Cerebellar cortex (tissue), 1 donor: Measurements from ENCODE around the gene PPP2R2B.

ENCODE experiments used
- DNase-seq: peaks from one replicate; pipeline ENCODE4 v3.0.0-alpha.2; 2015; ENCODE audit warnings: low spot score

PPP2R2B gene

DNA sequence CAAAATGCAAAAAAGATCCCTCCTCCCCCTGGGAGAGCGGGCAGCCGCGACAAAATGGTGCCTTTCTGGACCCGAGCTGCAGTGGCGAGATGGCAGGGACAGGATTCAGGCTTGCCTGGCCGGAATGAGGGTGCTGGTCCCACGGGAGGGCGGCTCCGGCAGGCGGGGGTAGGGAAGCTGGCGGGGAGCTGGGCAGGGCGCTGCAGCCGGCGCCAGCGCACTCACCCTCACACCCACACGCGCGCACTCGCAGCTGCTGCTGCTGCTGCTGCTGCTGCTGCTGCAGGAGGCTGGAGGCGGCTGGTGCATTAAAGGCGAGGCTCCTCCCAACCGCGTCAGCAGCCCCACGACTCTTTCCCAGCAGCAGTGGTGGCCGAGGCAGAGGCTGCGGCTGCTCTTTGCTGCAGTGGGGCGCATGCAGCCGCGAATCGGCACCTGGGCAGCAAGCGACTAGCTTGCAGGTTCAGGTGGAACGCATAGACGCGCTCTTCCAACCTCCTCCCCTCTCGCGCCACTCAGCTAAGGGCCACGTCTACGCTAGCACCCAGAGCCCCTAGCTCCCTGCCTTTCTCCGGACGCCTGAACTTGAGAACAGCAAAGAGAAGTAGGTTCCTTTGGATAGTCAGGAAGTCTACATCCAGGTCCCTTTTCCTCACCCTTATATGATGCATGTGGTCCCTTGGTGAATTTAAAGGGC lies at the start of gene PPP2R2B:
Gene PPP2R2B, minus strand, starts transcription at position 282 of the 697 bp plus-strand sequence.
- DNase-seq: peak; percentile 34

DNA sequence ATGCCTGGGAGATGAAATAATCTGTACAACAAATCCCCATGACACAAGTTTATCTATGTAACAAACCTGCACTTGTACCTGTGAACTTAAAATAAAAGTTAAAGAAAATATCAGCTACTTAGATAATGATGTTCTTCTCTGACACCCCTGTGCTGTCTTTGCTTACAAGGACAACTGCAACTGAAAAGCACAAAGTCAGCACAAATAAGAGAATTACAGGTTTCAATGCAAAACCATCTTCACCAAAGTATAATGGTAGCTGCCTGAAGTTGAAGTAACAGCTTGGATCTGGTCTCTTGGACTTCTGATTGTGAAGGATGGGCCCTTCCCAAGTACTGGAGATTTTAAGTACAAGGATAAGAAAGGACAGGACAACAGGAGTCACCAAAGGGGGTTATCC lies 45.6 kb upstream of the PPP2R2B start:
- DNase-seq: no peak

DNA sequence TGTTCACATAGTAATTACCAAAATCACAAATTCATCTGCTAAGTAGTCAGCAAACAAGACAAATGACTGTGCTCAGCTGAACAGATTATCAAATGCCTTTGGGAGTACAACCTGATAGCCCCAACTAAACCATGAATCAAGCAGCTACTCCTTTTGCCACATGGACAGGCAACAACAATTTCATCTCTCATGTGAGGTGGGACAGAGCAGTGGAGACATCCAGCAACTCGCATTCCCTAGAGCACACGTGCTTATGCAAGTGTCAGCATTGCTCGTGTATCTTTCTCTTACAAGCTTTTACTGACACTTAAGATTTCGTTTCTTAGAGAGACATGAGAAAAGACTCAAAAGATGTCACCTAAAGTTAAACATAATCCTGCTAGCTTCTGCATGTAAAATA lies 42.7 kb upstream of the PPP2R2B start:
- DNase-seq: no peak

DNA sequence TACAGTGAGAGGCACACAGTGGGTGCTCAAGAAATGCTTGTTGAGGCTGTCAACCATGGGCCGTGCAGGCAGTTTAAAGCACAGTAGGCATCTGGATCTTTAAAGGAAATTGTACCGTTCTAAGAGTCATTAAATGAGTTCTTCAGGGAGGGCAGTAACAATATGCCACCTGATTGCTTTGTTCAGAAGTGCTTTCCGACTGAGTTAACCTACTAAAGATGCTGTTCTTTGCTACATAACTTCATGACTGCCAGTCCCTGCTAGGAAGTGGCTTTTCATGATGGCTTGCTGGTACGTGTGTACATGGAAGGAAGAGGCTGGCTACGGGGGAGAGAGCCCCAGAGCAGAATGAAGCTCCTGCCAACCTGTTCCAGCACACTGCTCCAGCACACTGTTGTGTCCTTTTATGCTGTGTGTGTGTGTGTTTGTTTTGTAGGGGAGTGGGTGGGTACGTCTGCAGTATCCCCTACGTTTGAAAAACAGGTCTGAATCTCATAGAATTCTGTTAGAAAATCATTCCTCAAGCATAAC lies 41.9 kb upstream of the PPP2R2B start:
- DNase-seq: no peak

DNA sequence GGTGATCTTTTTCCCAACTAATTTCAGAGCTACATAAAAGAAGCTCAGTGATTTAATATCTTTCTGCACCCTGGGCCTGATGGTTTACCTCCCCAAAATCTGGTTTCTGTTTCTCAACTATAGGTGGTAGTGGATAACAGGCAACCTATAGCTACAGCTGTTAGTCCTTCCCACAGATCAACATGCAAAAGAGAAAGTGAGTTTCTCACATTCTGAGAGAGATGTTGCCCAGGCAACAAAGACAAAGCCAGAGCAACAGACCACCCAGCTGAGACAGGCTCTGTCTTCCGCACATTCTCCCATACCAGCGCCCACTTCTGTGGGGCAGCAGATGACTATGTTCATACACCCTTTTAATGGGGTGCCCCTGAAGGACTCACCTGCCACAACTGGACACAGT lies 40.7 kb upstream of the PPP2R2B start:
- DNase-seq: no peak

DNA sequence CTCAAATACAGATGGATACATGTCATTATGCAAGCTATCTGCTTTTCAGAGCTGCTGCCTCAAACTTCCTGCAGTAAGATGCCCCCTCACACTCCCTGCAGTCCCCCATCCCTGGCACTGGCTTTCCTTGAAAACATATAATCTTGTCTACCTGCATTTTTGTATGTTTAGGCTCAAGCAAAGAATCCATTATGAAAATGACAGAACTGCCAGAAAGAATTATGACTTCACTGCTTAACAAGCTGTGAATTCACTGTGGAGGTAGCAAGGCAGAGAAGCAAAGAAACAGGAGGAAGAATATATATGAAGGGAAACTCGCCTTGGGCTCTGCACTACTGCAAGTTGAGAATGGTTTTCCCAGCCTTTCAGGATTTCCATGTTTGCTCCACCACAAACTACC lies 39.4 kb upstream of the PPP2R2B start:
- no peak for DNase-seq

DNA sequence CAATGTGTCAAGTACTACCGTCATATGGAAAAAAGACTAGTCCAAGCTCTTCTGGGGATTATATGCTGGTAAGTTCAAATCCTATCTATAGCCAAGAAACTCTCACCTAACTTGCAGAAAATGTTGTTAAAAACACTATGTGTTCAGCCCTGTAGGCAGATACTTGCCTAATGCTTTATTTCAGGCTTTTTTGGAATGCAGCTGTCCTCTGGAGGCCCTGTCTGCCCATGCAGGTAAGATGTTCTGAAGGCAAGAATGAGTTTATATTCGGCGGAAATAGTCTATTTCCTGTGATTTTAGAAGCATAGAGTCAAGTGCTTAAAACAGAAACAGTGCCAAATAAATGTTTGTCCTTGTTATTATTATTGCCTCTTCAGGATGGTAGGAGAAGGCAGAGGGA lies 34.3 kb upstream of the PPP2R2B start:
- no peak for DNase-seq

DNA sequence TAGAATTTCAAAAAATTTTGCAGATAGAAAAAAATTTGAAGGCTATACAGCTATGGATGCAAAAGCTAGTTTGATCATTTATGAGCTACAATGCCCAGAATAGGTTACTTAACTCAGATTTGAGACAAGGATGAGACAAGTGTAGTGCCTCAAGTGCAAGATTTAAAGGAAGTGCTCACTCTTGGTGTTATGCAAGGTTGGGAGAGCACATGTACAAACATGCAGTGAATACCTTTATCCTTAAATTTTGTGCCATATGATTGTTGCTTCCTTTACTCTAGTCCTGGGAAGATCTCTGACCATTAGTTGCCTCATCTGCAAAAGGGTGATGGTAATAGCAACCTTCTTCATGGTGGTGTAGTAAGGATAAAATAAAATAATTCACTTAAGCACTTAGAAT lies 31.7 kb upstream of the PPP2R2B start:
- no peak for DNase-seq

DNA sequence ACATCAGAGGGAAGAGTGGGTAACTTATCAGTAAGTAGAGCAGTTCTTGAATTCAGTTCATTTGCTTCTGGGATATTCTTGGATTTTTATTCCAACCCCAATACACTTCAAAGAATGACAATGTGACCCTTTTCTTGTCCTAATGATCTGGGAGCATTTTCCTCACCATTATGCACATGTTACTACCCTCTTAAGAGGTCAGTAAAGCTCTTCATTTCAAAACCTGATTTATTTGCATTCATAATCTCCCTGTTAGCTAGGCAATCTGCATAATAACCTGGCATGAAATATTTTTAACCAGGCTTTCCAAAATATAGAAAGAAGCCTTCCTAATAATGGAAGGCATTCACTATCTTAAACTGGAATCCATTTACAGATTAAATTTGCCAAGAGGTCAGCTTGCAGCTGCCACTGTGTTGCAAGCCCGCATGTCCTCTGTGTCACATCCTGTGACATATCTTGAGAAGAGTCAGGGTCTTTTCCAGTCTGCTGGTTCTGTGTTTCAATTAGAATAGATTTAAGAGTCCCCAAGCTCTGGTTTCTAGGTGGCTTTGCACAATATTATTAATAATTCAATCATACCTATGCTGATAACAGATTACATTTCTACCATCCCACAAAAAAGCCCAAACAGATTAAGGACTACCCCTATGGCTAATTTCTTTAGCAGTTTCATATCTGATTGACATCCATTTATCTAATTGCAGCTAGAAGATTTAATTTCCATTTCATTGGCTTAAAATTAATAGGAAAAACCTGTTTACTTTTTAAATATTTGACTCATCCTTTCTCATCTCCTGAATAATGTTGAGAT lies 30.9 kb upstream of the PPP2R2B start:
- no peak for DNase-seq

DNA sequence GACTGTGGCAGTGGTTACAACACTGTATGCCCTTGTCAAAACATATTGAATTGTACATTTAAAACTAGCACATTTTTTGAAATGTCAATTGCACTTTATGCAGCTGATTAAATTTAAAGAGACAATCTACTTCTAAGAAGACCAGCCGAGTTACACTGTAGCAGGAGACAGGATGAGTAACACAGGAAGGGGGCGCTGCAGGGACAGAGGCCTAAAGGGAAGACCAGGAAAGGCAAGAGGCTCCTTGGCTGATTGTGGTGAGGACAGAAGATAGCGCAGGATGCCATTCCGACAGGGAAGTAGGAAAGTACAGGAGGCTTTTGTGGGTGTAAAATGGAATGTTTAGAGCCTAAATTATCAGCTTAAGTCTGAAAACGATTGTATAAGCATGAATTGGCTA lies 28.2 kb upstream of the PPP2R2B start:
- peak; percentile 4 for DNase-seq

DNA sequence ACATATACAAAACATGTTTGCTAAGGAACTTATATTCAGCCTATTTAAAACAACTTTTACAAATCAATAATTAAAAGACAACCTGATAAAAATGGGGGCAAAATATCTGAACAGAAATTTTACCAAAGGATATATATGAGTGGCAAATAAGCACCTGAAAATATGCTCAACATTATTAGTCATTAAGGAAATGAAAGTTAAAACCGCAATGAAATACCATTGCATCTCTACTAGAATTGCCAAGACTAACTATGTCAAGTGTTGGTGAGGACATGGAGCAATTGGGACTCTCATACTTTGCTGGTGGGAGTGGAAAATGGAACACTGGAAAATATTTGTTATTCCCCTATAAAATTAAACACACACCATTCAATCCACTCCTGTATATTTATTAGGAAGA lies 26.3 kb upstream of the PPP2R2B start:
- DNase-seq: no peak

DNA sequence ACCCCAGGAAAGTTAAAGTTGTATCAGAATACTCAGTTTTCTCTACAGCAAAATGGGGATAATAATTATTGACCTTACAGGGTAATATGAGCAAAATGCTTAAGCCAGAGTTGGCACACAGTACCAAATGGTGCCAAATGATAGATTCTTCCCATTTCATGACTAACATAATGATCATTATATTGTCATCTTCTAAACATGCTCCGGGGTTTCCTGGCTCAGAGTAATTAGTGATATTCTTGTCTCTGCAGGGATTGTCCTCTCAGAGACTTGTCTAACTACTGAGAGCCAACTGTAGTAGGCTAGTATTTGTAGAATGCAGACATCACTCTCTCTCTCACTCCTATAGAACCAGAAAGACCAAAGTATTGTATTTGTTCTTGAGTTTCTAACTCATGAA lies 25.2 kb upstream of the PPP2R2B start:
- DNase-seq: no peak

DNA sequence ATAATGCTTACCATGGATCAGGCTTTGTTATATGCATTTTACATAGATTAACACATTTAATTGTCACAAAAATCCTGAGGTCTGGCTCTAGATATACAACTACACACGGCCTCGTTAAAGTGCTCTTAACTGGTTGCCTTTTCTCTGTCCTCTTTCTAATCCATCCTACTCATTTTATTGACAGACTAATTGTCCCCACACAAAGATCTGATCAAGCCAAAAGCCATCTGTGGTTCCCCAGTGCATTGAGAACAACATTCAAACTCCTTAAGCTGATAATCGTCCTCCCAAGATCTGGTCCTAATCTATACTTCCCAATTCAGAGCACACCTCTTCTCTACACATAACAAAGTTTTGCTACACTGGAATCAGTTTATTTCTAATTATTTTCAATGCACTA lies 23.9 kb upstream of the PPP2R2B start:
- no peak for DNase-seq

DNA sequence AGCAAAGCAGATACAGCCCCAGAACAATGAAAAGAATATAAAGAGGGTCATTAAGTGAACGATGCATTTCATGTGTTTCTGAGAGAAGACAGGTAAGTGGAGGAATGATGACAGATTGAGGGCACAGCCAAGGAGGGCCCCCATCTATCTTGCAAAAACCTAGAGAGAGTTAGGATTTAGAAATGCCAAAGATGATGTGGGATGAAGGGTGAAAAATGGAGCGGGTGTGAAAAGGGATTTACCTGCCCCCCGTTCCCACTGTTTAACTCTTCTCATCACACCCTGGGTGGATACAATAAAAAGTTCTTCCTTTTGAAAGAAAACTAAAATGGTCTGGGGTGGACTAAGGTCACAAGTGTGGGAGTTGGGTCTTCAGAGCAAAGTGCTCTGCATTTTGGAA lies 18.5 kb upstream of the PPP2R2B start:
- no peak for DNase-seq

DNA sequence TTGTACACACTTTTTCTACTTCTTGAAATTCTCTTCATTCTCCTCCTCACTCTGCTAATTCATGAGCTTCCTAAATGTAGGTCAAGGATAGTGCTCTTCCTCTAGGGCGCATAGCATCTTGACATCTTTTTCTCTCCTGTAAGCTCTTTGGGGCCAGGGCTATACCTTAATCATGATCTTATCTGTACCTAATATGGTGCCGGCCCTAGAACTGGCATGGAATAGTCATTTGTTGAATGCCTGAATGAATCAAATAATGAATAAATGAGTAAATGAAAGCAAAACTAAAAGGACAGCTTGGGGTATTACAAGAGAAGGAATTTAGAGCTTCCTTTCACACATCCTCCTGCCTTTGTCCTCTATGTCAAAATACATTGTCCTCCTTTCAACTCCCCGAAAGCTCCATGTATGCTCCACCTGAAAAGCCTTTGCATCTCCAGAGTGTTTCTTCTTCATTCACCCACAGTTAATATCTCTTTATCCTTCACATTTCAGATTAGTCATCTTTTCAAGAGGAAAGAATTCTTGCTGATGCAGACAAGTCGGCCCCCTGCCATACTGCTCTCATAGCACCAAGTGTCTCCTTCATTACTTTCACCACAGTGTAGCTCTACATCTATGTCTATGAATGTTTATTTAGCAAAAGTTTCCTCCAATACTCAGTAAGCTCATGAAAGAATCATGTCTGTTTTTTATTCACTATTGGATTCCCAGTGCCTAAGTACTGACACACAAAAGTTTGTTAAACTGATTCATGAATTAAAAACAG lies 16.4 kb upstream of the PPP2R2B start:
- no peak for DNase-seq

DNA sequence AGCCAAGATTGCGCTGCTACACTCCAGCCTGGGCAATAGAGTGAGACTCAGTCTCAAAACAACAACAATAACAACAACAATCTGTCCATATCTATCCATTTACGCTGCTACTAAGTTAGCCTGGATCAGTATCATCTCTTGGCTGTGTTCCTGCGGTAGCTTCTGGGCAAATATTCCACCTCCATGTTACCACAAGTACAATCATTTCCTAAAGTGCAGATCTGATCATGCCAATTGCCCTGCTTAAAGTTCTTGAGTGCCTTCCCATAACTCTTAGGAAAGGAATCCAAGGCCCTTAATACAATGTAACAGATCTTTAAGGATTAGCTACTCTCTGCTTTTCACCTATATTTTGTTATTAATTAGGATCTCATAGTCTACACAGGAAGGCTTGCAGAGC lies 15.4 kb upstream of the PPP2R2B start:
- no peak for DNase-seq

DNA sequence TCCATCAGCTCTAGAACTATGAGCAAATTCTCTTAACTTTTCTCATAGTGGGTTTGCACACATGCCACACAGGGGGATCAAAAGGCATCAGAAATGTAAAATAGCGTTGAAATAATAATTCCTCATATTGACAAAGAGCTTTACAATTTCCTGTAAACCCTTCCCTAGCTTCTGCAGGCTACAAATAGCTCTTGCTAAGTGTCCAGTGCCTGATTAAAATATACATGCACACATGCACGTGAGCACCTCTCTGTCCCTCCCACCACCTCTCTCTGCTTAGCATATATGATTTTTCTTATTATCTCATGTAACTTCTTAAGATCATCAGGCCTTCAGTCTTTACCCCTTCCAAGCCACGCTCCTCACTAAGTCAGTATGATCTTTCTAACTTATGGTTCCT lies 13.7 kb upstream of the PPP2R2B start:
- DNase-seq: no peak

DNA sequence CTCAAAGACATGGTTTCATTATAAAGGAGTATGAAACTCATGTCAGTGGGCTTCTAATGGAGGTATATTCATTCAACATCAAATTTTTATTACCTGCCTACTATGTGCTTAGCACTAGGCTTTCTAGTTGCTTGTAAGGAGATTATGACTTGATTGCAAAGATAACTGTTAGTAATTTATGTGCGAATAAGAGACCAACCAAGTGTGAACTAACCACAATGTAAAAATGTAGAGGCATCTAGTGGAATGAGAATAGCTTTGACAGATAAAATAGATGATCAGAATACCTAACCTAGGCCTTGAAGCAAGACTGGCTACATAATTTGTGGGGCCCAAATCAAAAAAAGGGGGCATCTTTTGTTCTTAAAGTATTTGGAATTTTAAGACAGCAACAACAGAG lies 13.0 kb upstream of the PPP2R2B start:
- no peak for DNase-seq

DNA sequence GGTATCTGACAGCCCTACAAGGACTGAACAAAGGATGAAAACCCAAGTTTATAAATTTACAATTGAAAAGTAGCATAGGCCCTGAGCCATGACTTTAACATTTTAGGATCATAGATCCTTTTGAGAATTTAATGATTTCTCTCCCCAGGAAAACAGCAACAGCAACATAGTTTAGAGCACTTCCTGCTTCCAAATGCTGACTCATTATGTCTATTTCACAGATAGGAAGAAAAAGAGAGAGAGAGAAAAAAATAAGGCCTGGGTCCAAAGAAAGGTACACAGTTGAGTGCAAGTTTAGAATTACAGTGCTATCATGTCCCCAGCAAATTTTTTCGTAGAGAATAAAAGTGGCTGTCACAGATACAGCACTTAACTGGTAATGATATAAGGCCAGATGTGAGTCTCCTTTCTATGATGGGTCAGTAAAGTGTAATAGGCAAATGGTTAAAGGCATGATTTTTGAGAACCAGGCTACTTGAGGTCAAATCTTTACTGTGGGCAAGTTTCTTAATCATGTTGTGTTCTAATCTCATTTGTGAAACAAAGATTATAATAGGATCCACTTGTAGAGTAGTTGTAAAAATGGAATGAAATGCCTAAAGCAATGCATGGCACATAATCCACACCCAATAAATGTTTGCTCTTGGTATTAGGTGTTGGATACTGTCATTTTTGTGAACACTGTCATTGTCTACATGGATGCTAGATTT lies 12.3 kb upstream of the PPP2R2B start:
- no peak for DNase-seq

DNA sequence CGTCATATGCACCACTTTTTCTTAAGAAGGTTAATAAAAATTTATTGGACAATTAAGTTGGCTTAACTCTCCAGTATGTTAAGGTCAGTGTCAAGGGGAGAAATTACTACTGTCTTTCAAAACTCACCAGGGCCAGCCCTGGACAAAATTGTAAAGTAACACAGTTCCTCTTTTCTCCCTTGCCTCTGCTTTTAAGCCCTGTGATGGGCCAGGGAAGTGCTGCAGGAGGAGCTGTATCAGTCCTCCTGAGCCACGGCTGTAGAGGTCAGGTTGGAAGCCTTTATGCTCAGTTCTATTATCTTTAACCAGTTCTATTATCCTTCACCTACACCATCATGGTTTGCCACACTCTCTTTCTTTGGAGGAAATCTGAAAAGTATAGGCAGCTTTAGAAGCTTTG lies 11.5 kb upstream of the PPP2R2B start:
- DNase-seq: no peak

DNA sequence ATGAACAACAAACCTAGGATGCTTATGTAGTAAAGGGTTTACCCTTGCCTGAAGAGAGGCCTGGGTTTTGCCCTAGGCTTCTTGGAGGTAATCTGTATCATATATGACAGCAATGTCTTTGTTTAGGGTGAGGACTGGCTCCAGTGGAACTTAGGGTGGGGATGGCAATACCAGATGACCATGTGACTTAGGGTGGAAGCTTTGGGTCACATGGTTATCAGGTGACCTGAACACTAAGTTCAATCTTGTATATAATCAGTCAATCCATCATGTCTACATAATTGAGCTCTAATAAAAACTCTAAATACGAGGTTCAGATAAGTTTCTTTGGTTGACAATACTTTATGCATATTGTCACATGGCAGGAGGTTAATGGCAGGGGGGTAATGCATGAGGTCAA lies 10.6 kb upstream of the PPP2R2B start:
- DNase-seq: no peak

DNA sequence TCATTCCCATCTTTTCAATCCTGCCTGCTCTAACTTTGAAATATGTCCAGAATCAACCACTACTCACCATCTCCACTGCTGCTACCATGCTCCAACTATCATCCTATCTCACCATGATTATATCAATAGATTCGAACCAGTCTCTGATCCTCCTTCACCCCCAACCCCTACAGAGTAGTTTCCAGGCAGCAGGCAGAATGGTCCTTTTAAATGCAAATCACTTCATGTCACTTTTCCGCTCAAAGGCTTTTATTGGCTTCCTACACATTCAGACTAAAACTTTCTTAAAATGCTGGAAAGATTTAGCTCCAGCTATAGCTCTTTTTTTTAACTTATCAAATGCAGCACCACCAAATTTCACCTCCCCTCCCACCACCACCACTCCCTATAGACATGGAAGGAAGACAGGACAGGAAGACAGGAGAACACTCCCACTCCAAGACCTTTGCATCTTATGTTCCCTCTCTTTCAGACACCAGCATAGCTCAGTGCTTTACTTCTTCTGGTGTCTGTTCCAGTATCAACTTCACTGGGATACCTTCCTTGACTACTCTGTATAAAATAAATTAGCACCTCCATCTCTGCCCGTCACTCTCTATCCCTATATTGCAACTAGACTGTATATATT lies 9.9 kb upstream of the PPP2R2B start:
- DNase-seq: no peak
